Measurements from ENCODE around the gene BEST3. TPM values are rescaled to one million over a fixed set of nuclear protein-coding genes. Genes with fewer than 3 reads are reported as not detected.

BEST3 gene
- total RNA-seq, 1 experiment from 2014 or later = not detected

- no peak for DNase-seq
- Histone ChIP-seq H3K9me2 (replicated peaks; ENCODE audit: insufficient read depth, low read length) (no peaks in the 10 kb centered on the region), H3K79me2 (ENCODE audit: low read length) (no peaks in the 10 kb centered on the region), H3K27me3 (ENCODE audit: low read length) (no peaks in the 10 kb centered on the region), H2AFZ (ENCODE audit: low read length) (no peak overlapping the region), H3K27ac (ENCODE audit: low read length) (no peak overlapping the region), H3K4me1 (ENCODE audit: low read length) (peaks cover 21% of the 10 kb centered on the region), H3K9ac (ENCODE audit: low read length) (no peak overlapping the region), H4K20me1 (ENCODE audit: insufficient read depth, low read depth, low read length) (no peaks in the 10 kb centered on the region), H3K4me3 (ENCODE audit: low read length) (no peak overlapping the region), H3K36me3 (ENCODE audit: insufficient read depth, low read length) (no peaks in the 10 kb centered on the region), H3K4me2 (ENCODE audit: low read depth, low read length, poor library complexity, severe bottlenecking) (no peak overlapping the region), H3K9me3 (ENCODE audit: low read length) (no peaks in the 10 kb centered on the region)
Observed at GRCh38 chr12:69651922-69652321, 47.2 kb downstream of the BEST3 start.

- Histone ChIP-seq H3K4me1 (ENCODE audit: low read length) (peaks cover 26% of the 10 kb centered on the region), H3K27me3 (ENCODE audit: low read length) (no peaks in the 10 kb centered on the region), H3K9ac (ENCODE audit: low read length) (no peak overlapping the region), H3K36me3 (ENCODE audit: insufficient read depth, low read length) (no peaks in the 10 kb centered on the region), H4K20me1 (ENCODE audit: insufficient read depth, low read depth, low read length) (no peaks in the 10 kb centered on the region), H3K9me3 (ENCODE audit: low read length) (no peaks in the 10 kb centered on the region), H3K4me3 (ENCODE audit: low read length) (no peak overlapping the region), H3K4me2 (ENCODE audit: low read depth, low read length, poor library complexity, severe bottlenecking) (no peak overlapping the region), H3K27ac (ENCODE audit: low read length) (no peak overlapping the region), H2AFZ (ENCODE audit: low read length) (no peak overlapping the region), H3K9me2 (replicated peaks; ENCODE audit: insufficient read depth, low read length) (no peaks in the 10 kb centered on the region), H3K79me2 (ENCODE audit: low read length) (no peaks in the 10 kb centered on the region)
- DNase-seq = no peak
Observed at GRCh38 chr12:69649529-69649928, 49.6 kb downstream of the BEST3 start.

- no peak overlapping the region for H3K4me3 ChIP-seq (ENCODE audit: low read length)
- no peak overlapping the region for H3K9ac ChIP-seq (ENCODE audit: low read length)
- H3K9me2 ChIP-seq (replicated peaks; ENCODE audit: insufficient read depth, low read length) = no peaks in the 10 kb centered on the region
- DNase-seq = no peak
- no peak overlapping the region for H3K27ac ChIP-seq (ENCODE audit: low read length)
- no peak overlapping the region for H3K4me2 ChIP-seq (ENCODE audit: low read depth, low read length, poor library complexity, severe bottlenecking)
- no peaks in the 10 kb centered on the region for H3K9me3 ChIP-seq (ENCODE audit: low read length)
- no peak overlapping the region for H2AFZ ChIP-seq (ENCODE audit: low read length)
- H3K79me2 ChIP-seq (ENCODE audit: low read length) = no peaks in the 10 kb centered on the region
- H4K20me1 ChIP-seq (ENCODE audit: insufficient read depth, low read depth, low read length) = no peaks in the 10 kb centered on the region
- H3K36me3 ChIP-seq (ENCODE audit: insufficient read depth, low read length) = no peaks in the 10 kb centered on the region
- H3K27me3 ChIP-seq (ENCODE audit: low read length) = no peaks in the 10 kb centered on the region
- H3K4me1 ChIP-seq (ENCODE audit: low read length) = peaks cover 16% of the 10 kb centered on the region
Observed at GRCh38 chr12:69648476-69648875, 50.6 kb downstream of the BEST3 start.

GRCh38 chr12:69647178-69647577 is 51.9 kb downstream of the BEST3 start:
- no peak overlapping the region for H2AFZ ChIP-seq (ENCODE audit: low read length)
- peaks cover 12% of the 10 kb centered on the region for H3K4me1 ChIP-seq (ENCODE audit: low read length)
- no peaks in the 10 kb centered on the region for H3K79me2 ChIP-seq (ENCODE audit: low read length)
- H3K27ac ChIP-seq (ENCODE audit: low read length) = no peak overlapping the region
- H3K4me3 ChIP-seq (ENCODE audit: low read length) = no peak overlapping the region; the same call in 1 of the 2 replicates
- H3K4me2 ChIP-seq (ENCODE audit: low read depth, low read length, poor library complexity, severe bottlenecking) = peak overlapping the region; percentile 21
- no peaks in the 10 kb centered on the region for H3K27me3 ChIP-seq (ENCODE audit: low read length)
- no peaks in the 10 kb centered on the region for H3K36me3 ChIP-seq (ENCODE audit: insufficient read depth, low read length)
- no peaks in the 10 kb centered on the region for H3K9me3 ChIP-seq (ENCODE audit: low read length)
- no peak overlapping the region for H3K9ac ChIP-seq (ENCODE audit: low read length)
- peak; percentile 61 for DNase-seq
- H3K9me2 ChIP-seq (replicated peaks; ENCODE audit: insufficient read depth, low read length) = no peaks in the 10 kb centered on the region
- no peaks in the 10 kb centered on the region for H4K20me1 ChIP-seq (ENCODE audit: insufficient read depth, low read depth, low read length)

- DNase-seq = no peak
- no peaks in the 10 kb centered on the region for H3K79me2 ChIP-seq (ENCODE audit: low read length)
- H3K27me3 ChIP-seq (ENCODE audit: low read length) = no peaks in the 10 kb centered on the region
- no peaks in the 10 kb centered on the region for H3K9me2 ChIP-seq (replicated peaks; ENCODE audit: insufficient read depth, low read length)
- H3K9ac ChIP-seq (ENCODE audit: low read length) = no peak overlapping the region
- H3K36me3 ChIP-seq (ENCODE audit: insufficient read depth, low read length) = no peaks in the 10 kb centered on the region
- H2AFZ ChIP-seq (ENCODE audit: low read length) = no peak overlapping the region
- no peaks in the 10 kb centered on the region for H3K9me3 ChIP-seq (ENCODE audit: low read length)
- H3K4me1 ChIP-seq (ENCODE audit: low read length) = peaks cover 12% of the 10 kb centered on the region
- H4K20me1 ChIP-seq (ENCODE audit: insufficient read depth, low read depth, low read length) = no peaks in the 10 kb centered on the region
- no peak overlapping the region for H3K4me3 ChIP-seq (ENCODE audit: low read length)
- H3K27ac ChIP-seq (ENCODE audit: low read length) = no peak overlapping the region
- H3K4me2 ChIP-seq (ENCODE audit: low read depth, low read length, poor library complexity, severe bottlenecking) = no peak overlapping the region
Observed at GRCh38 chr12:69645031-69645430, 54.1 kb downstream of the BEST3 start.

- Histone ChIP-seq H3K79me2 (ENCODE audit: low read length) (no peaks in the 10 kb centered on the region), H3K4me3 (ENCODE audit: low read length) (no peak overlapping the region), H3K9ac (ENCODE audit: low read length) (no peak overlapping the region), H3K4me2 (ENCODE audit: low read depth, low read length, poor library complexity, severe bottlenecking) (no peak overlapping the region), H3K9me3 (ENCODE audit: low read length) (no peaks in the 10 kb centered on the region), H2AFZ (ENCODE audit: low read length) (no peak overlapping the region), H3K4me1 (ENCODE audit: low read length) (peaks cover 12% of the 10 kb centered on the region), H3K27ac (ENCODE audit: low read length) (no peak overlapping the region), H3K27me3 (ENCODE audit: low read length) (no peaks in the 10 kb centered on the region), H4K20me1 (ENCODE audit: insufficient read depth, low read depth, low read length) (no peaks in the 10 kb centered on the region), H3K36me3 (ENCODE audit: insufficient read depth, low read length) (no peaks in the 10 kb centered on the region), H3K9me2 (replicated peaks; ENCODE audit: insufficient read depth, low read length) (no peaks in the 10 kb centered on the region)
- no peak for DNase-seq
Observed at GRCh38 chr12:69644511-69644910, 54.6 kb downstream of the BEST3 start.

GRCh38 chr12:69642531-69642930 is 56.6 kb downstream of the BEST3 start:
- no peak overlapping the region for H3K9ac ChIP-seq (ENCODE audit: low read length)
- H2AFZ ChIP-seq (ENCODE audit: low read length) = no peak overlapping the region
- H3K9me3 ChIP-seq (ENCODE audit: low read length) = no peaks in the 10 kb centered on the region
- no peak overlapping the region for H3K4me3 ChIP-seq (ENCODE audit: low read length)
- no peaks in the 10 kb centered on the region for H4K20me1 ChIP-seq (ENCODE audit: insufficient read depth, low read depth, low read length)
- no peaks in the 10 kb centered on the region for H3K79me2 ChIP-seq (ENCODE audit: low read length)
- no peaks in the 10 kb centered on the region for H3K9me2 ChIP-seq (replicated peaks; ENCODE audit: insufficient read depth, low read length)
- peaks cover 11% of the 10 kb centered on the region for H3K4me1 ChIP-seq (ENCODE audit: low read length)
- no peak overlapping the region for H3K27ac ChIP-seq (ENCODE audit: low read length)
- H3K36me3 ChIP-seq (ENCODE audit: insufficient read depth, low read length) = no peaks in the 10 kb centered on the region
- no peak for DNase-seq
- no peak overlapping the region for H3K4me2 ChIP-seq (ENCODE audit: low read depth, low read length, poor library complexity, severe bottlenecking)
- H3K27me3 ChIP-seq (ENCODE audit: low read length) = no peaks in the 10 kb centered on the region

GRCh38 chr12:69641546-69641945 is 57.6 kb downstream of the BEST3 start:
- H2AFZ ChIP-seq (ENCODE audit: low read length) = no peak overlapping the region

More at GRCh38 chr12:69641546-69641945, 57.6 kb downstream of the BEST3 start:
- Histone ChIP-seq H3K9ac (ENCODE audit: low read length) (no peak overlapping the region), H3K79me2 (ENCODE audit: low read length) (no peaks in the 10 kb centered on the region), H3K27ac (ENCODE audit: low read length) (no peak overlapping the region), H4K20me1 (ENCODE audit: insufficient read depth, low read depth, low read length) (no peaks in the 10 kb centered on the region), H3K9me3 (ENCODE audit: low read length) (no peaks in the 10 kb centered on the region), H3K27me3 (ENCODE audit: low read length) (no peaks in the 10 kb centered on the region), H3K36me3 (ENCODE audit: insufficient read depth, low read length) (no peaks in the 10 kb centered on the region), H3K4me2 (ENCODE audit: low read depth, low read length, poor library complexity, severe bottlenecking) (no peak overlapping the region), H3K4me1 (ENCODE audit: low read length) (peaks cover 1% of the 10 kb centered on the region), H3K4me3 (ENCODE audit: low read length) (no peak overlapping the region), H3K9me2 (replicated peaks; ENCODE audit: insufficient read depth, low read length) (no peaks in the 10 kb centered on the region)
- DNase-seq = no peak

Measured in Karpas-422 (cell line).